ENCODE measurements around the gene SOS2.

The SOS2 gene

GRCh38 chr14:50231475-50232275 is at the start of gene SOS2:
TSS of gene SOS2 (minus strand) at chr14:50231578. CDS start at chr14:50231283, 295 bp downstream.
- peak within 1 kb of the TSS; percentile 94 for H3K27ac ChIP-seq

GRCh38 chr14:50272498-50272897 is 41.1 kb upstream of the SOS2 start:
- H3K27ac ChIP-seq = no peak overlapping the region
- DNase-seq (ENCODE audit: low read depth, low spot score) = no peak

More at GRCh38 chr14:50231475-50232275, at the start of gene SOS2:
- no peak for DNase-seq (ENCODE audit: low read depth, low spot score)

GRCh38 chr14:50270932-50271331 is 39.6 kb upstream of the SOS2 start:
- H3K27ac ChIP-seq = no peak overlapping the region
- no peak for DNase-seq (ENCODE audit: low read depth, low spot score)

- no peak for DNase-seq (ENCODE audit: low read depth, low spot score)
- H3K27ac ChIP-seq = no peak overlapping the region
These were observed 33.7 kb upstream of the SOS2 start for GRCh38 chr14:50265029-50265428.

GRCh38 chr14:50263321-50263720 is 31.9 kb upstream of the SOS2 start:
- H3K27ac ChIP-seq = no peak overlapping the region
- no peak for DNase-seq (ENCODE audit: low read depth, low spot score)

- no peak for DNase-seq (ENCODE audit: low read depth, low spot score)
- no peak overlapping the region for H3K27ac ChIP-seq
These were observed 31.5 kb upstream of the SOS2 start for GRCh38 chr14:50262865-50263264.

GRCh38 chr14:50260511-50260910 is 29.1 kb upstream of the SOS2 start:
- DNase-seq (ENCODE audit: low read depth, low spot score) = no peak
- H3K27ac ChIP-seq = no peak overlapping the region

- DNase-seq (ENCODE audit: low read depth, low spot score) = no peak
- H3K27ac ChIP-seq = no peak overlapping the region
These were observed 28.7 kb upstream of the SOS2 start for GRCh38 chr14:50260072-50260471.

GRCh38 chr14:50257732-50258131 is 26.4 kb upstream of the SOS2 start:
- no peak overlapping the region for H3K27ac ChIP-seq
- DNase-seq (ENCODE audit: low read depth, low spot score) = no peak

GRCh38 chr14:50254248-50254647 is 22.9 kb upstream of the SOS2 start:
- no peak for DNase-seq (ENCODE audit: low read depth, low spot score)
- no peak overlapping the region for H3K27ac ChIP-seq

- DNase-seq (ENCODE audit: low read depth, low spot score) = no peak
- no peak overlapping the region for H3K27ac ChIP-seq
These were observed 17.9 kb upstream of the SOS2 start for GRCh38 chr14:50249136-50249775.

- H3K27ac ChIP-seq = no peak overlapping the region
These were observed 15.9 kb upstream of the SOS2 start for GRCh38 chr14:50247245-50247644.

GRCh38 chr14:50242566-50243310 is 11.4 kb upstream of the SOS2 start:
- H3K27ac ChIP-seq = no peak overlapping the region
- no peak for DNase-seq (ENCODE audit: low read depth, low spot score)

More at GRCh38 chr14:50247245-50247644, 15.9 kb upstream of the SOS2 start:
- no peak for DNase-seq (ENCODE audit: low read depth, low spot score)

GRCh38 chr14:50242096-50242495 is 10.7 kb upstream of the SOS2 start:
- no peak for DNase-seq (ENCODE audit: low read depth, low spot score)

GRCh38 chr14:50237427-50237826 is 6.0 kb upstream of the SOS2 start:
- H3K27ac ChIP-seq = no peak overlapping the region
- DNase-seq (ENCODE audit: low read depth, low spot score) = no peak

More at GRCh38 chr14:50242096-50242495, 10.7 kb upstream of the SOS2 start:
- H3K27ac ChIP-seq = no peak overlapping the region

GRCh38 chr14:50233951-50234250 is 2.5 kb upstream of the SOS2 start:
- no peak for DNase-seq (ENCODE audit: low read depth, low spot score)
- H3K27ac ChIP-seq = no peak overlapping the region

- no peak overlapping the region for H3K27ac ChIP-seq
- DNase-seq (ENCODE audit: low read depth, low spot score) = no peak
These were observed 2.0 kb upstream of the SOS2 start for GRCh38 chr14:50233166-50233950.

- no peak for DNase-seq (ENCODE audit: low read depth, low spot score)
These were observed 881 bp upstream of the SOS2 start for GRCh38 chr14:50232276-50232642.

GRCh38 chr14:50230701-50231474 is 490 bp downstream of the SOS2 start:
- no peak for DNase-seq (ENCODE audit: low read depth, low spot score)

More at GRCh38 chr14:50232276-50232642, 881 bp upstream of the SOS2 start:
- H3K27ac ChIP-seq = peak overlapping the region; percentile 94

GRCh38 chr14:50230401-50230700 is 1.0 kb downstream of the SOS2 start:
- no peak for DNase-seq (ENCODE audit: low read depth, low spot score)
- H3K27ac ChIP-seq = peak overlapping the region; percentile 94

More at GRCh38 chr14:50230701-50231474, 490 bp downstream of the SOS2 start:
- H3K27ac ChIP-seq = peak overlapping the region; percentile 94

All from epithelial cell of prostate (primary cell).